ENCODE measurements around the gene PDE2A.

The PDE2A gene

GRCh38 chr11:72676861-72677341 lies 2.7 kb upstream of the PDE2A start:
- Histone ChIP-seq H3K79me1 (ENCODE audit: low read length) (no peaks in the 10 kb centered on the region), H3K36me3 (ENCODE audit: control insufficient read depth, insufficient read depth, low read length) (no peaks in the 10 kb centered on the region), H4K5ac (ENCODE audit: low read length) (no peak overlapping the region), H2BK5ac (ENCODE audit: low read length) (no peak overlapping the region), H3K27me3 (ENCODE audit: insufficient read depth, low read length, poor library complexity) (no peaks in the 10 kb centered on the region), H3K4ac (ENCODE audit: low read depth, low read length) (no peak overlapping the region), H3K27ac (ENCODE audit: low read depth, low read length) (no peak overlapping the region), H2BK120ac (ENCODE audit: low read depth, low read length) (no peak overlapping the region), H3K18ac (ENCODE audit: low read length) (no peak overlapping the region), H2BK15ac (replicated peaks; ENCODE audit: low read depth) (no peak overlapping the region), H3K23ac (ENCODE audit: low read length) (peak overlapping the region; percentile 80), H2AK5ac (ENCODE audit: low read length) (no peak overlapping the region), H3K56ac (ENCODE audit: low read length) (no peak overlapping the region), H3K4me3 (ENCODE audit: low read length) (no peak overlapping the region), H4K8ac (ENCODE audit: low read depth, low read length) (no peak overlapping the region), H3K4me2 (ENCODE audit: low read length) (no peak overlapping the region), H3K4me1 (ENCODE audit: control insufficient read depth, low read depth, low read length) (peaks cover 30% of the 10 kb centered on the region), H3K9ac (ENCODE audit: low read length) (no peak overlapping the region), H3K79me2 (ENCODE audit: control insufficient read depth, insufficient read depth, low read length) (no peaks in the 10 kb centered on the region)
- DNase-seq: peak; percentile 87
- no CpG with 5 or more reads among the region's 30 CpGs for WGBS (ENCODE audit: extremely low coverage, insufficient coverage, low lambda C conversion rate)

DNA sequence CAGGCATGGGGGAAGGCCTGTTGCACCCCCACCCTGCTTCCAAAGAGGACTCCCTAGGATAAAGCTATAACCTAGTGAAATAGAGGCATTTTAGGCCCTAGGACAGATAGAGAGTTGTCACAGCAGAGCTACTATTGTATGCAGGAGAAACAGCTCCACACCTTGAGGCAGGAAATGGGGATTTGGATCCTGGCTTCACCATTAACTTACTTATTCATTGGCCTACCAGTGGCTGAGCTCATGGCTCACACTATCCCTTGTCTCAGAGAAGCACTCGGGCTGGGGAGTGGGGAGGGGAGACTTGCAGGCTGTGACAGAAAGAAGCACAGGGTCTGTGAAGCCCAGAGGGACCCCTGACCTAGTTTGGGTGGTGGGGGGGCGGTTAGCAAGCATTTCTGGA lies 999 bp upstream of the PDE2A start:
- H3K27me3 ChIP-seq (ENCODE audit: insufficient read depth, low read length, poor library complexity): no peaks in the 10 kb centered on the region

GRCh38 chr11:72673284-72673942 lies 809 bp downstream of the PDE2A start:
- peak; percentile 78 for DNase-seq
- H2BK5ac ChIP-seq (ENCODE audit: low read length): no peak overlapping the region
- H3K4me3 ChIP-seq (ENCODE audit: low read length): no peak overlapping the region
- no peak overlapping the region for H2BK120ac ChIP-seq (ENCODE audit: low read depth, low read length)
- H3K79me1 ChIP-seq (ENCODE audit: low read length): no peaks in the 10 kb centered on the region
- H4K5ac ChIP-seq (ENCODE audit: low read length): no peak overlapping the region
- H3K56ac ChIP-seq (ENCODE audit: low read length): no peak overlapping the region
- H3K36me3 ChIP-seq (ENCODE audit: control insufficient read depth, insufficient read depth, low read length): no peaks in the 10 kb centered on the region
- WGBS (ENCODE audit: extremely low coverage, insufficient coverage, low lambda C conversion rate): no CpG with 5 or more reads among the region's 12 CpGs
- no peak overlapping the region for H4K8ac ChIP-seq (ENCODE audit: low read depth, low read length)
- no peak overlapping the region for H3K18ac ChIP-seq (ENCODE audit: low read length)
- no peak overlapping the region for H2AK5ac ChIP-seq (ENCODE audit: low read length)
- H3K4me1 ChIP-seq (ENCODE audit: control insufficient read depth, low read depth, low read length): peaks cover 20% of the 10 kb centered on the region
- no peak overlapping the region for H3K4ac ChIP-seq (ENCODE audit: low read depth, low read length)
- H3K27ac ChIP-seq (ENCODE audit: low read depth, low read length): no peak overlapping the region
- H3K9ac ChIP-seq (ENCODE audit: low read length): no peak overlapping the region
- no peak overlapping the region for H3K23ac ChIP-seq (ENCODE audit: low read length)
- H3K27me3 ChIP-seq (ENCODE audit: insufficient read depth, low read length, poor library complexity): no peaks in the 10 kb centered on the region
- no peak overlapping the region for H2BK15ac ChIP-seq (replicated peaks; ENCODE audit: low read depth)
- no peaks in the 10 kb centered on the region for H3K79me2 ChIP-seq (ENCODE audit: control insufficient read depth, insufficient read depth, low read length)
- H3K4me2 ChIP-seq (ENCODE audit: low read length): peak overlapping the region; percentile 43

More for the DNA sequence above, 999 bp upstream of the PDE2A start:
- H2BK120ac ChIP-seq (ENCODE audit: low read depth, low read length): no peak overlapping the region
- H2BK15ac ChIP-seq (replicated peaks; ENCODE audit: low read depth): no peak overlapping the region
- peaks cover 19% of the 10 kb centered on the region for H3K4me1 ChIP-seq (ENCODE audit: control insufficient read depth, low read depth, low read length)
- peak overlapping the region; percentile 34 for H3K9ac ChIP-seq (ENCODE audit: low read length)
- H3K27ac ChIP-seq (ENCODE audit: low read depth, low read length): peak overlapping the region; percentile 77
- H3K4ac ChIP-seq (ENCODE audit: low read depth, low read length): no peak overlapping the region
- peak overlapping the region; percentile 89 for H3K56ac ChIP-seq (ENCODE audit: low read length)
- no peak overlapping the region for H4K8ac ChIP-seq (ENCODE audit: low read depth, low read length)
- peak; percentile 84 for DNase-seq
- no CpG with 5 or more reads among the region's 2 CpGs for WGBS (ENCODE audit: extremely low coverage, insufficient coverage, low lambda C conversion rate)
- H3K79me2 ChIP-seq (ENCODE audit: control insufficient read depth, insufficient read depth, low read length): no peaks in the 10 kb centered on the region
- peak overlapping the region; percentile 5 for H3K4me2 ChIP-seq (ENCODE audit: low read length)
- H3K18ac ChIP-seq (ENCODE audit: low read length): no peak overlapping the region
- H4K5ac ChIP-seq (ENCODE audit: low read length): no peak overlapping the region
- peak overlapping the region; percentile 87 for H2AK5ac ChIP-seq (ENCODE audit: low read length)
- peak overlapping the region; percentile 98 for H2BK5ac ChIP-seq (ENCODE audit: low read length)
- no peaks in the 10 kb centered on the region for H3K36me3 ChIP-seq (ENCODE audit: control insufficient read depth, insufficient read depth, low read length)
- no peak overlapping the region for H3K23ac ChIP-seq (ENCODE audit: low read length)
- no peaks in the 10 kb centered on the region for H3K79me1 ChIP-seq (ENCODE audit: low read length)
- H3K4me3 ChIP-seq (ENCODE audit: low read length): no peak overlapping the region

DNA sequence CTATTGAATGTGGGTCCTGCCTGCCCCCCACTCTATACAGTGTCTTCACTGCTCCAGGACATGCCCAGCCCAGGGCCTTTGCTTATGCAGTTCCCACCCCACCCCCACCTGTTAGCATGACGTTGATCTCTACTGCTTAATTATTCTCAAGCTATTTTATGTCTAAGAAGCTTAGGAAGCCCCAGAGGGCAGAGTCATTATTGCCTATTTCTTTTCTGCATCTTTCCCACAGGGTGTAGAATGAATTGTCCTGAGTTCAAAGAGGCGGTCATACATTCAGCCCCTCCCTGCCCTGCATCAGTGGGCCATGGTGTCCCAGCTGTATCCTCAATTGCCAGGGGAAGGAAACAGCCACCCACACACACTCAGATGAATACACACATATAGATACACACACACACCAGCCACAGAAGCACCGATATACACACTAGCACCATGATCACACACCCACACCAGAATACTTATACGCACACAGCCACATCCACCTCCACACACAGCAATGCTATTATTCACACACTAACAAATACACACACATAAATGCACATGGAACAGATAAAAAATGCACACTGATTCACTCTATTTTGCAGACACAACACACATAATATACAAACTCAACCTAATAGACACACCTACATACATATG lies 1.5 kb downstream of the PDE2A start:
- no CpG with 5 or more reads among the region's 4 CpGs for WGBS (ENCODE audit: extremely low coverage, insufficient coverage, low lambda C conversion rate)

DNA sequence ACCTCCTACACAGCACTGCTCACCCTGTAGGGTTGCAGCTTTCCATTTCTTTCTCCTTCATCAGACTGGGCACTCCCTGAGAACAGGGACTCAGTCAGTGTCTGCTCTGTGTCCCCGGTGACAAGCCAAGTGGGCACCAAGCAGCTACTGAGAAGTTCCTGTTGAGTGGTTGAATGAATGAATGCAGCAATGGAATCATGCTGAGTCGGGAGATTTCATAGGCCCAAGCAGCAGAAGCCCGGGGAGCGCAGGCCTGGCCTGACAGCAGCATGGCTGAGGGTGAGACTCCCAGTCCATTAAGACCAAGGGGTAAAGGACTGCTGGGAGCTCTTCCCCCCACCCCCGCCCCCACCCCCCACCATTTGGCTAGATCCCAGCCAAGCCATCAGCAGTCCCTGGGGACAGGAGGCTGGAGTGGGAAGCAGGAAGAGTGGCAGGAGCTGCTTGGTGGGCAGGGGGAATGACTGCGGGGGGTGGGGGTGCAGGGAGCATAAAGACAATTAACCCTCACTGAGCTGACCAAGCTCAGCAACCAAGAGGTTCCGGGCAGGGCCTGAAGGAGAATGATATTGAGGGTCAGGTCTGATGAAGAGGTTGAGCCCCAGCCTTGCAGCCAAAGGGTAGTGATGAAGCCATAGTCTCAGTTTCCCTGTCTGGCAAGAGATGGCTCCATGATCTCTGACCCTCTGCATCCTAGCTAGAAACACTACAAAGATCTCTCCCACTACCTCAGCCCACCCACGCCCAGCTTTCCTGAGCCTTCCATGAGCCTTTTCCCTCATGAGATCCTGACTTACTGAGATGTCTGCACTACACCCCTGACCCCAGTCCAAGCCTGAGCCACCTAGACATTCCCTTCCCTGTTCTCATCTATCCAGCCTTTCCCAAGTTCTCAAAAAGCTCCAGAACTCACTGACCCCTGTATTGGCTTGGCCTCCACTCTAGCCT lies 2.8 kb downstream of the PDE2A start:
- H3K9ac ChIP-seq (ENCODE audit: low read length): no peak overlapping the region
- H4K5ac ChIP-seq (ENCODE audit: low read length): no peak overlapping the region
- no CpG with 5 or more reads among the region's 8 CpGs for WGBS (ENCODE audit: extremely low coverage, insufficient coverage, low lambda C conversion rate)
- H3K36me3 ChIP-seq (ENCODE audit: control insufficient read depth, insufficient read depth, low read length): no peaks in the 10 kb centered on the region
- H3K4ac ChIP-seq (ENCODE audit: low read depth, low read length): no peak overlapping the region
- no peak for DNase-seq
- H3K4me3 ChIP-seq (ENCODE audit: low read length): no peak overlapping the region
- no peaks in the 10 kb centered on the region for H3K79me1 ChIP-seq (ENCODE audit: low read length)
- H3K27me3 ChIP-seq (ENCODE audit: insufficient read depth, low read length, poor library complexity): no peaks in the 10 kb centered on the region
- no peak overlapping the region for H3K27ac ChIP-seq (ENCODE audit: low read depth, low read length)
- H4K8ac ChIP-seq (ENCODE audit: low read depth, low read length): no peak overlapping the region
- peaks cover 18% of the 10 kb centered on the region for H3K4me1 ChIP-seq (ENCODE audit: control insufficient read depth, low read depth, low read length)
- H2AK5ac ChIP-seq (ENCODE audit: low read length): no peak overlapping the region
- no peak overlapping the region for H2BK120ac ChIP-seq (ENCODE audit: low read depth, low read length)
- no peak overlapping the region for H2BK5ac ChIP-seq (ENCODE audit: low read length)
- no peak overlapping the region for H3K4me2 ChIP-seq (ENCODE audit: low read length)
- H3K56ac ChIP-seq (ENCODE audit: low read length): no peak overlapping the region
- H3K18ac ChIP-seq (ENCODE audit: low read length): no peak overlapping the region
- H2BK15ac ChIP-seq (replicated peaks; ENCODE audit: low read depth): no peak overlapping the region
- H3K79me2 ChIP-seq (ENCODE audit: control insufficient read depth, insufficient read depth, low read length): no peaks in the 10 kb centered on the region
- no peak overlapping the region for H3K23ac ChIP-seq (ENCODE audit: low read length)

More for the DNA sequence above, 1.5 kb downstream of the PDE2A start:
- Histone ChIP-seq H3K27ac (ENCODE audit: low read depth, low read length) (no peak overlapping the region), H2AK5ac (ENCODE audit: low read length) (no peak overlapping the region), H2BK120ac (ENCODE audit: low read depth, low read length) (no peak overlapping the region), H3K4me2 (ENCODE audit: low read length) (no peak overlapping the region), H2BK15ac (replicated peaks; ENCODE audit: low read depth) (no peak overlapping the region), H3K79me2 (ENCODE audit: control insufficient read depth, insufficient read depth, low read length) (no peaks in the 10 kb centered on the region), H3K9ac (ENCODE audit: low read length) (no peak overlapping the region), H3K4ac (ENCODE audit: low read depth, low read length) (no peak overlapping the region), H3K27me3 (ENCODE audit: insufficient read depth, low read length, poor library complexity) (no peaks in the 10 kb centered on the region), H3K18ac (ENCODE audit: low read length) (no peak overlapping the region), H4K5ac (ENCODE audit: low read length) (no peak overlapping the region), H3K56ac (ENCODE audit: low read length) (no peak overlapping the region), H3K79me1 (ENCODE audit: low read length) (no peaks in the 10 kb centered on the region), H3K23ac (ENCODE audit: low read length) (no peak overlapping the region), H3K36me3 (ENCODE audit: control insufficient read depth, insufficient read depth, low read length) (no peaks in the 10 kb centered on the region), H3K4me1 (ENCODE audit: control insufficient read depth, low read depth, low read length) (peaks cover 20% of the 10 kb centered on the region), H3K4me3 (ENCODE audit: low read length) (no peak overlapping the region), H4K8ac (ENCODE audit: low read depth, low read length) (no peak overlapping the region), H2BK5ac (ENCODE audit: low read length) (no peak overlapping the region)
- DNase-seq: no peak

All from mesendoderm (in vitro differentiated cells).